ENCODE measurements around the gene BTN3A1. TPM values are rescaled to one million over a fixed set of nuclear protein-coding genes. Genes with fewer than 3 reads are reported as not detected.
A peak's percentile ranks its signal among the peaks of the same experiment; 100 is the strongest.

Gene BTN3A1
- total RNA-seq, 4 donors from 2014 or later: 12.3 to 29.3 (median 16.6) TPM

DNA sequence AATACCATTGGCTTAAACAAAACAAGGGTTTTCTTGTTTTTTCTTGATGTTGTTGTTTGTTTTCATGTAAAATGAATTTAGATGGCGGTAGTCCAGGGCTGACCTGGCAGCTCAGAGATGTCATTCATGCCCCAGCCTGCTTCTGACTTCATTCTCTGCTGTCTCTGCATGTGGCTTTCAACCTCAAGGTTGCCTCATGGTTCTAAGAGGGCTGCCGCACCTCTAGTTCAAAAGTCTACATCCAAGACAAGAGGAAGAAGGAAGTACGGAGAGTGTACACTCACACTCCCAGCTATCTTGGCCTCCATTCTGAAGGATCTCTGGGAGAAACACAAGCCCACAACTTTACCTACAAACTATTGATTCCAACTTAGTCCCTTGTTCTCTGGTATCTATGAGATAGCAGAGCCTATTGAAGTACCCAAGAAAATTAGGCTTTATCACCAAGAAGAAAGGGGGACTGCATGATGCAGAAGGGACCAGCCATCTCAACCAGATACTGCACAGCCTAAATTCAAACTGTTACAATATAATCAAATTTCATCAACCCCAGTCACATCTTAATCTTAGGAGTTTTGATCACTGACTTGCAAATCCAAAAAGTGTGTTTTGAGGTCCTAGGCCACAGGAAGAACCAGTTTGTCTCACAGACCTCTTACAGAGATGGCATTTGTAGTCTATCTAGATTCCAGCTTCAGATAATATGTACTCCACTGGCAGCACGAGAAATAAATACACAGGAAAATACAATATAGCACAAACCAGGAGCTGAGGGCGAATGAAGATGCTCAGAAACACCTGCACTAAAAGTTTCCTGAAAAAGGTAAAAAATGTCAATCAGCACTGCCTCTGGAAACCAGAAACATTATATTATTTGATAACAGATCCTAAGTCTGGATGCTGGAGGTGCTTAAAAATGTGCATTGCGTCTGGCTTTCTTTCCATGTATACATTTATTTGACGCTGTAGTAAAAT, 37.4 kb downstream of the BTN3A1 start:
- peak overlapping the region; percentile 28 to 63 (median 52) for H3K4me3 ChIP-seq
- WGBS, 2 donors: 50 to 53% methylated on average over 7 of the region's 7 CpGs
- peaks cover 0 to 4% (median 0%) of the 10 kb centered on the region in 3 donors for H3K36me3 ChIP-seq
- H3K4me1 ChIP-seq: peaks cover 0 to 27% (median 8%) of the 10 kb centered on the region in 4 donors
- no peaks in the 10 kb centered on the region for H3K9me3 ChIP-seq
- TF ChIP-seq, protein P1, sequence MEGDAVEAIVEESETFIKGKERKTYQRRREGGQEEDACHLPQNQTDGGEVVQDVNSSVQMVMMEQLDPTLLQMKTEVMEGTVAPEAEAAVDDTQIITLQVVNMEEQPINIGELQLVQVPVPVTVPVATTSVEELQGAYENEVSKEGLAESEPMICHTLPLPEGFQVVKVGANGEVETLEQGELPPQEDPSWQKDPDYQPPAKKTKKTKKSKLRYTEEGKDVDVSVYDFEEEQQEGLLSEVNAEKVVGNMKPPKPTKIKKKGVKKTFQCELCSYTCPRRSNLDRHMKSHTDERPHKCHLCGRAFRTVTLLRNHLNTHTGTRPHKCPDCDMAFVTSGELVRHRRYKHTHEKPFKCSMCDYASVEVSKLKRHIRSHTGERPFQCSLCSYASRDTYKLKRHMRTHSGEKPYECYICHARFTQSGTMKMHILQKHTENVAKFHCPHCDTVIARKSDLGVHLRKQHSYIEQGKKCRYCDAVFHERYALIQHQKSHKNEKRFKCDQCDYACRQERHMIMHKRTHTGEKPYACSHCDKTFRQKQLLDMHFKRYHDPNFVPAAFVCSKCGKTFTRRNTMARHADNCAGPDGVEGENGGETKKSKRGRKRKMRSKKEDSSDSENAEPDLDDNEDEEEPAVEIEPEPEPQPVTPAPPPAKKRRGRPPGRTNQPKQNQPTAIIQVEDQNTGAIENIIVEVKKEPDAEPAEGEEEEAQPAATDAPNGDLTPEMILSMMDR (IDR thresholded peaks at IDR 0.05): peak in 1 of 5 experiments; percentile 4
- TF ChIP-seq POLR2A (IDR thresholded peaks at IDR 0.05) (no peak), EP300 (IDR thresholded peaks at IDR 0.05) (no peak)
- H3K27me3 ChIP-seq: no peaks in the 10 kb centered on the region
- no peak for DNase-seq (ENCODE audit: low spot score in 2 of 2)
- peak overlapping the region; percentile 85 to 92 (median 90) for H3K27ac ChIP-seq

GRCh38 chr6:26440977-26441358, 38.9 kb downstream of the BTN3A1 start:
- H3K9me3 ChIP-seq: no peaks in the 10 kb centered on the region
- peak overlapping the region; percentile 85 to 92 (median 90) for H3K27ac ChIP-seq
- TF ChIP-seq POLR2A (IDR thresholded peaks at IDR 0.05) (no peak), EP300 (IDR thresholded peaks at IDR 0.05) (no peak)
- TF ChIP-seq, protein P1 (IDR thresholded peaks at IDR 0.05): no peak
- peaks cover 0 to 27% (median 8%) of the 10 kb centered on the region in 4 donors for H3K4me1 ChIP-seq
- 9 to 11% methylated on average over 2 of the region's 2 CpGs for WGBS, 2 donors
- H3K27me3 ChIP-seq: no peaks in the 10 kb centered on the region
- peak overlapping the region; percentile 28 to 63 (median 52) for H3K4me3 ChIP-seq
- DNase-seq (ENCODE audit: low spot score in 2 of 2): no peak
- peaks cover 0 to 19% (median 0%) of the 10 kb centered on the region in 3 donors for H3K36me3 ChIP-seq

DNA sequence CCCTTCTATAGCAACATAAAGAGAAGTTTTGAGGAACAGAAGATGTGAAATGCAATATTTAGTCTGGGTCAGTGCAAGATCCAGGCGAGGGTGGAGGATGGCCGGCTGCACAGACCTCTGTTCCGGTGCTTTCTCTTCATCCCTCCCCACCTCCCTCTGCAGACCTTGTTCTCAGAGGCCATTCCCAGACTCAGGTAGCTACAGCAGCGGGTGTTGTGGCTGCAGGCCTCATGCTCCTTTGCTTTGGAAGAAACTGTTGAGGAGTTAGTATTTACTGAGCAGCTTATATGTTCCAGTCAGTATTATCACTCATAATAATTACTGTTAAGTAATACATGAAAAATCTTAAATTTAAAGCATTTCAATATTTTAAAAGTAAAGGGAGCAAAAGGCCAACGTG, 39.9 kb downstream of the BTN3A1 start:
- DNase-seq (ENCODE audit: low spot score in 2 of 2): no peak
- WGBS, 2 donors: 67 to 72% methylated on average over 5 of the region's 5 CpGs
- TF ChIP-seq, protein P1 (IDR thresholded peaks at IDR 0.05): no peak
- TF ChIP-seq EP300 (IDR thresholded peaks at IDR 0.05): no peak
- TF ChIP-seq POLR2A (IDR thresholded peaks at IDR 0.05): no peak

GRCh38 chr6:26445934-26446667, 44.0 kb downstream of the BTN3A1 start:
- Histone ChIP-seq H3K27ac (peak overlapping the region in 1 of 4 donors; percentile 19), H3K9me3 (no peaks in the 10 kb centered on the region), H3K36me3 (peaks cover 0 to 69% (median 3%) of the 10 kb centered on the region in 3 donors), H3K27me3 (no peaks in the 10 kb centered on the region), H3K4me3 (no peak overlapping the region), H3K4me1 (peaks cover 0 to 13% (median 4%) of the 10 kb centered on the region in 4 donors)
- TF ChIP-seq EP300 (IDR thresholded peaks at IDR 0.05) (no peak), POLR2A (IDR thresholded peaks at IDR 0.05) (no peak)
- TF ChIP-seq, protein P1 (IDR thresholded peaks at IDR 0.05): no peak
- WGBS, 2 donors: 69 to 84% methylated on average over 5 of the region's 5 CpGs
- no peak for DNase-seq (ENCODE audit: low spot score in 2 of 2)

More for the DNA sequence above, 39.9 kb downstream of the BTN3A1 start:
- no peaks in the 10 kb centered on the region for H3K27me3 ChIP-seq
- peak overlapping the region in 2 of 4 donors; percentile 5 to 63 for H3K4me3 ChIP-seq
- no peak overlapping the region for H3K27ac ChIP-seq
- peaks cover 0 to 29% (median 0%) of the 10 kb centered on the region in 3 donors for H3K36me3 ChIP-seq
- peaks cover 0 to 27% (median 8%) of the 10 kb centered on the region in 4 donors for H3K4me1 ChIP-seq
- H3K9me3 ChIP-seq: no peaks in the 10 kb centered on the region

All from tibial nerve (tissue), 4 donors.